Effector memory CD4-positive, alpha-beta T cell (primary cell): ENCODE measurements around the gene HMGXB3.
"Not testable (repeated sequence)": the region's sequence is repeated elsewhere in the genome, so short reads cannot be mapped to it uniquely, and the experiment has no call there.

Experiments
- DNase-seq, 3 donors: peaks; one replicate each; pipeline ENCODE4 v3.0.0-alpha.2; 2020
- H3K27ac ChIP-seq: 2 replicates; pipeline ENCODE4 v1.7.0; 2013; ENCODE audit warnings: mild to moderate bottlenecking, low read length, moderate library complexity; ENCODE audit not compliant: insufficient read depth, poor library complexity, severe bottlenecking
- H3K27me3 ChIP-seq: replicated peaks from 2 replicates; pipeline ENCODE4 v1.7.0; 2013; ENCODE audit warnings: mild to moderate bottlenecking, low read length; ENCODE audit not compliant: insufficient read depth, control insufficient read depth, poor library complexity, severe bottlenecking
- H3K36me3 ChIP-seq: 2 replicates; pipeline ENCODE4 v1.7.0; 2013; ENCODE audit warnings: mild to moderate bottlenecking, low read length, moderate library complexity; ENCODE audit not compliant: control insufficient read depth, insufficient read depth
- H3K4me1 ChIP-seq: 2 replicates; pipeline ENCODE4 v1.7.0; 2013; ENCODE audit warnings: low read length, mild to moderate bottlenecking; ENCODE audit not compliant: control insufficient read depth, insufficient read depth, poor library complexity, severe bottlenecking
- H3K4me3 ChIP-seq: 2 replicates; pipeline ENCODE4 v1.7.0; 2013; ENCODE audit warnings: low read length, low read depth, mild to moderate bottlenecking; ENCODE audit not compliant: insufficient read depth, poor library complexity, severe bottlenecking
- H3K9me3 ChIP-seq: 2 replicates; pipeline ENCODE4 v1.7.0; 2013; ENCODE audit warnings: mild to moderate bottlenecking, low read length, moderate library complexity; ENCODE audit not compliant: control insufficient read depth

HMGXB3 gene

GRCh38 chr5:150017226-150018005 is 16.9 kb downstream of the HMGXB3 start:
- no peak for DNase-seq
- no peaks in the 10 kb centered on the region for H3K4me1 ChIP-seq
- no peak overlapping the region for H3K27ac ChIP-seq
- H3K27me3 ChIP-seq: no peaks in the 10 kb centered on the region
- no peaks in the 10 kb centered on the region for H3K9me3 ChIP-seq
- H3K36me3 ChIP-seq: peaks cover 64% of the 10 kb centered on the region
- H3K4me3 ChIP-seq: no peak overlapping the region

DNA sequence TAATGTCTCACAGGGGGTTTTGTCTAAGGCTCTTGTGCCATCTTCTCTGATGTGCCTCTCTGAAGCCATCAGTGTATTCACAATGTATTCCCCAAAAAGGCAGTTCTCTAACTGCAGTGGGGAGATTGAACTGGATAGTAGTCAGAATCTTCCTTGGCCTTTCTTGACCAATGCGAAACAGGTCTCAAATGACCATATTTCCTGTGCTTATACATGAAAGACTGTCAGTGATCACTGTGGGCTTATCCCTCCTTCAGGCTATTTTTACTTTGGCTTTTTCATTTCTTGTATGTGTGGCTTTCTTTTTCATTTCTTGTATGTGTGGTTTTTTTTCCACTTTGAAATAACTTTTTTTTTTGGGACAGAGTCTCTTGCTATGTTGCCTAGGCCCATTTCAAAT is 19.7 kb downstream of the HMGXB3 start:
- no peak overlapping the region for H3K4me3 ChIP-seq
- no peak for DNase-seq
- H3K27ac ChIP-seq: no peak overlapping the region
- no peaks in the 10 kb centered on the region for H3K9me3 ChIP-seq
- no peaks in the 10 kb centered on the region for H3K27me3 ChIP-seq
- peaks cover 71% of the 10 kb centered on the region for H3K36me3 ChIP-seq
- H3K4me1 ChIP-seq: no peaks in the 10 kb centered on the region

GRCh38 chr5:150021491-150022157 is 21.1 kb downstream of the HMGXB3 start:
- Histone ChIP-seq H3K4me1 (no peaks in the 10 kb centered on the region), H3K27me3 (no peaks in the 10 kb centered on the region), H3K9me3 (no peaks in the 10 kb centered on the region), H3K36me3 (peaks cover 73% of the 10 kb centered on the region), H3K27ac (no peak overlapping the region), H3K4me3 (no peak overlapping the region)
- DNase-seq: no peak

DNA sequence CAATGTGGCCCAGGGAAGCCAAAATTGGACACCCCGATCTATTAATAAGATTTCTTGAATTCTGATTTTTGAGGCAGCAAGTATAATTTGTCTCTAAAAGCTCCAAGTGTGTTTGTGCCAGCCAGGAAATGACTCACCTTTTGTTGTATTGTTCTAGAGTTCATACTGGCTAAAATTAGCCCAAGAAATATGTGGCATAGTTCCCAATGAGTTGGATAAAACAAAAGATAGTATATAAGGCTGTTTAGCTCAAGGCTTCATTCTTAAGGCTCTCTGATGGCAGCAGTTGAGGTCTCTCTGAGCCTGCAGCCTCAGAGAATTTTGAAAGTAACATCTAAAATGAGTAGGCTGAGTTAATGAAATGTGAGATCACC is 21.6 kb downstream of the HMGXB3 start:
- no peak for DNase-seq
- H3K9me3 ChIP-seq: no peaks in the 10 kb centered on the region
- H3K4me1 ChIP-seq: no peaks in the 10 kb centered on the region
- H3K27ac ChIP-seq: no peak overlapping the region
- peaks cover 78% of the 10 kb centered on the region for H3K36me3 ChIP-seq
- no peak overlapping the region for H3K4me3 ChIP-seq
- H3K27me3 ChIP-seq: no peaks in the 10 kb centered on the region

GRCh38 chr5:150022681-150023080 is 22.1 kb downstream of the HMGXB3 start:
- H3K9me3 ChIP-seq: no peaks in the 10 kb centered on the region
- no peak overlapping the region for H3K27ac ChIP-seq
- no peaks in the 10 kb centered on the region for H3K27me3 ChIP-seq
- no peaks in the 10 kb centered on the region for H3K4me1 ChIP-seq
- no peak overlapping the region for H3K4me3 ChIP-seq
- H3K36me3 ChIP-seq: peaks cover 82% of the 10 kb centered on the region
- no peak for DNase-seq

DNA sequence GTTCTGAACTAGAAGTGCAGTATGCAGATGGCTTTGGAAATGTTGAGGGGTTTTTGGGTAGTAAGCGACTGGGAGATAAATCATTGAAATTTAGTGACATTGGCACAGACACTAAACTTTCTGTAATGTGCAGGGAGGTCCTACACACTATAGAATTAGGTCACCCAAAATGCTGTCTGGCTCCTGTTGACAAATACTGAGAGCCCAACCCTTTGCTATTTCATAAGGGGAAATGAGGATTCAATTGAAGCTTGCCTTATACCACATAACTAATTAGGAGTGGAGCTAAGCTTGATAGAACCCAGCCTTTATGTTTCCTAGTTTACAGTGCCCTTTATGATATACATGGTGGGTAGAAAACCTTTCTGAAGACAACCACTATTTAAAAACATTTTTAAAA is 22.6 kb downstream of the HMGXB3 start:
- H3K9me3 ChIP-seq: no peaks in the 10 kb centered on the region
- H3K4me1 ChIP-seq: no peaks in the 10 kb centered on the region
- no peak overlapping the region for H3K4me3 ChIP-seq
- DNase-seq: no peak
- H3K27me3 ChIP-seq: no peaks in the 10 kb centered on the region
- H3K27ac ChIP-seq: no peak overlapping the region
- H3K36me3 ChIP-seq: peaks cover 80% of the 10 kb centered on the region

- H3K36me3 ChIP-seq: peaks cover 78% of the 10 kb centered on the region
- DNase-seq: no peak
- H3K27ac ChIP-seq: no peak overlapping the region
- H3K9me3 ChIP-seq: no peaks in the 10 kb centered on the region
- H3K27me3 ChIP-seq: no peaks in the 10 kb centered on the region
- H3K4me3 ChIP-seq: no peak overlapping the region
- H3K4me1 ChIP-seq: no peaks in the 10 kb centered on the region
Measured at GRCh38 chr5:150024346-150024984, 23.9 kb downstream of the HMGXB3 start.

DNA sequence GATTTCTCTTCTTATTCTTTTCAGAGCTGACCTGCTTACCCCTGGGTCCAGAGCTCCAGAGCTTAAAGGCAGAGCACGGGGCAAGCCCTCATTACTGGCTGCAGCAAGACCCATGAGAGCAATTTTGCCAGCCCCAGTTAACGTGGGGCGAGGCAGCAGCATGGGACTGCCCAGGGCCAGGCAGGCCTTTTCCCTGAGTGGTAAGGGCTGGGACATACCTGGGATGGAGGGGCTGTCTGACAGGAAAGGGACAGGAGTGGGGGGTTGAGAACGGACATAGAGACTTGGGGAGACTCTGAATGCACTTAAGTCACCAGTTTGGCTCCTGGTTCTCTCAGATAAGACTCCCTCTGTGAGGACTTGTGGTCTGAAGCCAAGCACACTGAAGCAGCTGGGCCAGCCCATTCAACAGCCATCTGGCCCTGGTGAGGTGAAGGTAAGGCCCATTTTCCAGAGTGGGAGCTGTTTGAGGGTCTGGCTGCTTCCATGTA is 26.2 kb downstream of the HMGXB3 start:
- Histone ChIP-seq H3K27me3 (no peaks in the 10 kb centered on the region), H3K27ac (no peak overlapping the region), H3K4me1 (no peaks in the 10 kb centered on the region), H3K9me3 (no peaks in the 10 kb centered on the region), H3K36me3 (peaks cover 79% of the 10 kb centered on the region), H3K4me3 (no peak overlapping the region)
- DNase-seq: no peak

DNA sequence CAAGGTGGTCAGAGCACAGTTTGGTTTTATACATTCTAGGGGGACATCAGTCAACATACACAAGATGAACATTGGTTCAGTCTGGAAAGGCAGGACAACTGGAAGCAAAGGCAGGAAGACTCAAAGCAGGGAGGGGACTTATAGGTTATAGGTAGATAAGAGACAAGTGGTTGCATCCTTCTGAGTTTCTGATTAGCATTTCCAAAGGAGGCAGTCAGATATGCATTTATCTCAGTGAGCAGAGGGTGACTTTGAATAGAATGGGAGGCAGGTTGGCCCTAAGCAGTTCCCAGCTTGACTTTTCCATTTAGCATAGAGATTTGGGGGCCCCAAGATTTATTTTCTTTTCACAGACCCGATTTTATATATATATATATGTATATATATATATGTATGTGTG is 27.5 kb downstream of the HMGXB3 start:
- peaks cover 79% of the 10 kb centered on the region for H3K36me3 ChIP-seq
- not testable (repeated sequence) for DNase-seq, H3K4me1 ChIP-seq, H3K27me3 ChIP-seq, H3K4me3 ChIP-seq, H3K27ac ChIP-seq, H3K9me3 ChIP-seq

GRCh38 chr5:150033334-150033733 is 32.8 kb downstream of the HMGXB3 start:
- Histone ChIP-seq H3K4me3 (no peak overlapping the region), H3K36me3 (peaks cover 80% of the 10 kb centered on the region), H3K27me3 (no peaks in the 10 kb centered on the region), H3K9me3 (no peaks in the 10 kb centered on the region), H3K27ac (no peak overlapping the region), H3K4me1 (no peaks in the 10 kb centered on the region)
- no peak for DNase-seq
